Activated CD4-positive, alpha-beta T cell treated with anti-CD3 and anti-CD28 coated beads, Interleukin-2, amount 50 U/mL, for 16 hours (primary cell): ENCODE measurements around the gene INTS6.

ENCODE experiments used
- DNase-seq: peaks from one replicate; pipeline ENCODE4 v3.0.0-alpha.2; 2020

INTS6 gene

GRCh38 chr13:51341791-51342190, 111.0 kb downstream of the INTS6 start:
- no peak for DNase-seq

GRCh38 chr13:51341232-51341631, 111.6 kb downstream of the INTS6 start:
- no peak for DNase-seq

- DNase-seq: no peak
These were observed 112.7 kb downstream of the INTS6 start for GRCh38 chr13:51339952-51340732.

- DNase-seq: no peak
These were observed 113.5 kb downstream of the INTS6 start, which contains the start of gene SERPINE3 for GRCh38 chr13:51339354-51339753. Gene SERPINE3 (plus strand): TSS chr13:51339691. CDS start chr13:51341092, 1,401 bp downstream.

GRCh38 chr13:51336746-51337145, 116.1 kb downstream of the INTS6 start:
- no peak for DNase-seq

GRCh38 chr13:51333826-51334225, 119.0 kb downstream of the INTS6 start:
- DNase-seq: no peak

- DNase-seq: no peak
These were observed 119.4 kb downstream of the INTS6 start for GRCh38 chr13:51333421-51333820.

GRCh38 chr13:51332566-51333361, 120.1 kb downstream of the INTS6 start:
- DNase-seq: no peak

GRCh38 chr13:51331354-51331861, 121.4 kb downstream of the INTS6 start:
- no peak for DNase-seq

GRCh38 chr13:51330791-51331190, 122.0 kb downstream of the INTS6 start:
- no peak for DNase-seq

GRCh38 chr13:51329606-51330005, 123.2 kb downstream of the INTS6 start:
- no peak for DNase-seq

- DNase-seq: no peak
These were observed 124.3 kb downstream of the INTS6 start for GRCh38 chr13:51328488-51328887.

GRCh38 chr13:51327961-51328360, 124.9 kb downstream of the INTS6 start:
- DNase-seq: no peak

- DNase-seq: no peak
These were observed 126.1 kb downstream of the INTS6 start for GRCh38 chr13:51326777-51327176.

GRCh38 chr13:51325837-51326236, 127.0 kb downstream of the INTS6 start:
- DNase-seq: no peak

GRCh38 chr13:51324714-51325420, 128.0 kb downstream of the INTS6 start:
- no peak for DNase-seq

GRCh38 chr13:51323824-51324511, 128.9 kb downstream of the INTS6 start:
- DNase-seq: no peak

GRCh38 chr13:51322826-51323225, 130.0 kb downstream of the INTS6 start:
- DNase-seq: no peak

GRCh38 chr13:51321836-51322235, 131.0 kb downstream of the INTS6 start:
- DNase-seq: no peak

GRCh38 chr13:51318876-51319275, 134.0 kb downstream of the INTS6 start:
- no peak for DNase-seq

GRCh38 chr13:51318015-51318414, 134.8 kb downstream of the INTS6 start:
- no peak for DNase-seq

GRCh38 chr13:51317262-51317661, 135.6 kb downstream of the INTS6 start:
- no peak for DNase-seq

GRCh38 chr13:51313619-51314018, 139.2 kb downstream of the INTS6 start:
- no peak for DNase-seq
